Prostate gland (tissue), 2 donors: ENCODE measurements around the gene ARHGEF26.

ENCODE experiments used
- CTCF ChIP-seq, 4 experiments: fragments of 200-600 bp in 2 of 4; fragments of 450-650 bp in 2 of 4; sonication (generic) in 2 of 4; IDR thresholded peaks; 1 replicate in 3 of 4; 2 replicates in 1 of 4; pipeline ENCODE4 v1.5.1; 2016 to 2019; ENCODE audit warnings: antibody characterized with exemption in 4 of 4, mild to moderate bottlenecking in 2 of 4, moderate library complexity in 2 of 4
- POLR2A ChIP-seq: fragments of 450-650 bp; IDR thresholded peaks from one replicate; pipeline ENCODE4 v1.6.1; 2016; ENCODE audit warnings: antibody characterized with exemption, mild to moderate bottlenecking
- POLR2AphosphoS5 ChIP-seq: sonication (generic); formaldehyde crosslinking; IDR thresholded peaks from one replicate; pipeline ENCODE4 v1.6.1; 2017; ENCODE audit warnings: antibody characterized with exemption

GRCh38 chr3:154241496-154241895, 120.3 kb downstream of the ARHGEF26 start:
- TF ChIP-seq CTCF (IDR thresholded peaks at IDR 0.05) (no peak), POLR2A (no peak), POLR2AphosphoS5 (no peak)
